Caco-2 (cell line): ENCODE results near the gene TBRG1. TPM values are rescaled to one million over a fixed set of nuclear protein-coding genes. Genes with fewer than 3 reads are reported as not detected.

Experiments used
- BruUV-seq: library from RNA; stranded (reverse); fragments of 400-500 nt; replicated peaks from 2 replicates; lab custom pipeline; 2021; lab: Mats Ljungman, UMichigan
- CTCF ChIA-PET: fragments of 300-600 bp; sonication (Branson Sonifier 250); formaldehyde crosslinking; loops from one replicate; lab custom pipeline; 2022; ENCODE audit warnings: antibody characterized with exemption; lab: Charles Lee
- POLR2A ChIA-PET: fragments of 300-600 bp; sonication (Branson Sonifier 250); formaldehyde crosslinking; loops from one replicate; lab custom pipeline; 2022; ENCODE audit warnings: antibody characterized with exemption; lab: Charles Lee
- DNase-seq, 2 experiments: peaks; one replicate each; pipeline versions ENCODE4 v3.0.0 to v3.0.0-alpha.2; 2020 to 2022
- H3K27me3 ChIP-seq: replicated peaks from 2 replicates; pipeline ENCODE4 v1.6.0; 2011; ENCODE audit warnings: low read length; ENCODE audit not compliant: control insufficient read depth, insufficient read depth
- H3K36me3 ChIP-seq: 2 replicates; pipeline ENCODE4 v1.5.1; 2011; ENCODE audit warnings: low read length; ENCODE audit not compliant: control insufficient read depth, insufficient read depth
- H3K4me1 ChIP-seq: fragments of 250-450 bp; sonication (Bioruptor Pico); 2 replicates; pipeline ENCODE4 v1.5.1; 2020; ENCODE audit warnings: mild to moderate bottlenecking
- H3K4me3 ChIP-seq: 2 replicates; pipeline ENCODE4 v1.5.1; 2011; ENCODE audit warnings: low read depth, mild to moderate bottlenecking, control low read depth, low read length
- H3K9me3 ChIP-seq: fragments of 250-450 bp; sonication (Bioruptor Pico); 2 replicates; pipeline ENCODE4 v1.5.1; 2020; ENCODE audit warnings: mild to moderate bottlenecking, moderate library complexity
- H3K27ac Mint-ChIP-seq: one replicate; pipeline ENCODE4 v1.8.0; 2022; ENCODE audit warnings: mixed read lengths; ENCODE audit not compliant: unreplicated experiment
- H3K27me3 Mint-ChIP-seq: one replicate; pipeline ENCODE4 v1.8.0; 2022; ENCODE audit warnings: mixed read lengths; ENCODE audit not compliant: insufficient read depth, unreplicated experiment
- H3K36me3 Mint-ChIP-seq: one replicate; pipeline ENCODE4 v1.8.0; 2022; ENCODE audit warnings: mild to moderate bottlenecking, mixed read lengths; ENCODE audit not compliant: insufficient read depth, unreplicated experiment
- H3K4me1 Mint-ChIP-seq: one replicate; pipeline ENCODE4 v1.8.0; 2022; ENCODE audit warnings: low read depth, mixed read lengths; ENCODE audit not compliant: unreplicated experiment
- H3K4me3 Mint-ChIP-seq: one replicate; pipeline ENCODE4 v1.8.0; 2022; ENCODE audit warnings: mild to moderate bottlenecking, moderate library complexity, mixed read lengths; ENCODE audit not compliant: unreplicated experiment
- H3K9me3 Mint-ChIP-seq: one replicate; pipeline ENCODE4 v1.8.0; 2022; ENCODE audit warnings: mixed read lengths; ENCODE audit not compliant: unreplicated experiment
- intact Hi-C: fragments of 100-400 bp; cut with micrococcal nuclease; formaldehyde crosslinking; loops from one replicate; pipeline ENCODE4 v1.10.0; 2022; ENCODE audit not compliant: unreplicated experiment
- total RNA-seq: library from RNA; stranded (reverse); gene quantifications from 2 replicates; pipeline ENCODE4 v1.2.3, GENCODE V29; 2022
- TF ChIP-seq, protein P1 (sequence below), 2 experiments: fragments of 200-600 bp in 1 of 2; IDR thresholded peaks; 1 replicate in 1 of 2; 2 replicates in 1 of 2; pipeline versions ENCODE4 v1.5.1 to v1.8.0; 2011 to 2022; ENCODE audit warnings: antibody characterized with exemption in 1 of 2, control low read depth in 1 of 2, inconsistent platforms in 1 of 2, low read depth in 1 of 2, low read length in 1 of 2, mild to moderate bottlenecking in 1 of 2, moderate library complexity in 1 of 2; ENCODE audit not compliant: insufficient read depth in 1 of 2, severe bottlenecking in 1 of 2, unreplicated experiment in 1 of 2

TBRG1 gene
- total RNA-seq, 1 experiment from 2014 or later: 71.5 TPM

DNA sequence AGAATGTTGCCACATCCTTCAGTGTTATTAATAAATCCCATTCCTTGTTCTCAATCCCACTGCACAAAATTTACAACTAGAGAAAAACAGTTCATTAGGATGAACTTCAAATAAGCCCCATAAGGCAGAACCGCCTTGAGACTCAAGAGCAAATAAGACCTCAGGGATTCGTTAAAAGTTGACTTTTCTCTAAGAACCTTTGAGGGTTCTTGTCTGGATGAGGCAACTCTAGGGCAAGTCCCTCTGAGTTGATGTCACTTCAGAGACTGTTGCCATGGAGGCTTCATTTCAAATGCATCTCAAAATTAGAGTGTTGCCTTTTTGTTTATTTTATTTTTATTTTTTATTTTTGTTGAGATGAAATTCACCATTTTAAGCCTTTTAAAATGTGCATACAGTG lies 31.2 kb upstream of the TBRG1 start:
- H3K36me3 ChIP-seq: no peaks in the 10 kb centered on the region
- Mint-ChIP-seq H3K36me3 (no peaks in the 10 kb centered on the region), H3K4me3 (no peak overlapping the region), H3K27me3 (peaks cover 32% of the 10 kb centered on the region), H3K27ac (no peak overlapping the region), H3K9me3 (no peaks in the 10 kb centered on the region), H3K4me1 (no peaks in the 10 kb centered on the region)
- H3K4me3 ChIP-seq: no peak overlapping the region
- intact Hi-C loops: no loop called here
- CTCF ChIA-PET: no interaction called here
- TF ChIP-seq, protein P1, sequence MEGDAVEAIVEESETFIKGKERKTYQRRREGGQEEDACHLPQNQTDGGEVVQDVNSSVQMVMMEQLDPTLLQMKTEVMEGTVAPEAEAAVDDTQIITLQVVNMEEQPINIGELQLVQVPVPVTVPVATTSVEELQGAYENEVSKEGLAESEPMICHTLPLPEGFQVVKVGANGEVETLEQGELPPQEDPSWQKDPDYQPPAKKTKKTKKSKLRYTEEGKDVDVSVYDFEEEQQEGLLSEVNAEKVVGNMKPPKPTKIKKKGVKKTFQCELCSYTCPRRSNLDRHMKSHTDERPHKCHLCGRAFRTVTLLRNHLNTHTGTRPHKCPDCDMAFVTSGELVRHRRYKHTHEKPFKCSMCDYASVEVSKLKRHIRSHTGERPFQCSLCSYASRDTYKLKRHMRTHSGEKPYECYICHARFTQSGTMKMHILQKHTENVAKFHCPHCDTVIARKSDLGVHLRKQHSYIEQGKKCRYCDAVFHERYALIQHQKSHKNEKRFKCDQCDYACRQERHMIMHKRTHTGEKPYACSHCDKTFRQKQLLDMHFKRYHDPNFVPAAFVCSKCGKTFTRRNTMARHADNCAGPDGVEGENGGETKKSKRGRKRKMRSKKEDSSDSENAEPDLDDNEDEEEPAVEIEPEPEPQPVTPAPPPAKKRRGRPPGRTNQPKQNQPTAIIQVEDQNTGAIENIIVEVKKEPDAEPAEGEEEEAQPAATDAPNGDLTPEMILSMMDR (IDR thresholded peaks at IDR 0.05; ENCODE audit: insufficient read depth in 1 of 2, low read depth in 1 of 2, low read length in 1 of 2, severe bottlenecking in 1 of 2, unreplicated experiment in 1 of 2): no peak
- POLR2A ChIA-PET: no interaction called here
- H3K27me3 ChIP-seq: peaks cover 2% of the 10 kb centered on the region; the same call in 1 of the 2 replicates
- no peak for DNase-seq
- 0 out of 2 replicates have a peak, but pooled peaks cover 4% of the 10 kb centered on the region for H3K9me3 ChIP-seq
- no peaks in the 10 kb centered on the region for H3K4me1 ChIP-seq
- no TSS peak for BruUV-seq

DNA sequence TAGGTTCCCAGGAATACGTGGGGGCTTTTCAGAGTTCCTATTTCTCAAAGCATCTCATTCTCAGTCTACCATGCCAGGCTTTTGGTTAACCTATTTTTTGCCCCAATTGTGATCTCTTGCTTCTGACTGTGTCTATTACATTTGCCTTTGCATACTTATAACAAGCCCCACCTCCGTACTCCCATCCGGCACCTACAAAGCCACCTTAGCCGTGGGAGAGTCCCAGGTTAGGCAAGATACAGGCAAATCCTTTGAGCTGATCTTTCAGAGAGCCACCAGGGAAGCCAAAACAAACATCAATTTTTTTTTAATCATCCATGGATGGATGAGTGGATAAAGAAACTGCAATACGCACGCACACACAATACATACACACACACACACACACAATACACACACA lies 30.0 kb upstream of the TBRG1 start:
- Histone ChIP-seq H3K36me3 (no peaks in the 10 kb centered on the region), H3K27me3 (peaks cover 2% of the 10 kb centered on the region; the same call in 1 of the 2 replicates), H3K4me1 (no peaks in the 10 kb centered on the region), H3K4me3 (no peak overlapping the region), H3K9me3 (0 out of 2 replicates have a peak, but pooled peaks cover 4% of the 10 kb centered on the region)
- no peaks in the 10 kb centered on the region for H3K36me3 Mint-ChIP-seq
- BruUV-seq: no TSS peak
- H3K27me3 Mint-ChIP-seq: peaks cover 28% of the 10 kb centered on the region
- H3K9me3 Mint-ChIP-seq: no peaks in the 10 kb centered on the region
- no peak for DNase-seq
- TF ChIP-seq, protein P1 (IDR thresholded peaks at IDR 0.05; ENCODE audit: insufficient read depth in 1 of 2, low read depth in 1 of 2, low read length in 1 of 2, severe bottlenecking in 1 of 2, unreplicated experiment in 1 of 2): no peak
- CTCF ChIA-PET: no interaction called here
- H3K27ac Mint-ChIP-seq: no peak overlapping the region
- H3K4me3 Mint-ChIP-seq: no peak overlapping the region
- no peaks in the 10 kb centered on the region for H3K4me1 Mint-ChIP-seq
- POLR2A ChIA-PET: interaction anchor here (0.6 to 1.7 kb wide), 2 partner anchors 30 to 81 kb away, joined by 4 read pairs; partner anchors contain the start of gene SPA17
- intact Hi-C loops: no loop called here

DNA sequence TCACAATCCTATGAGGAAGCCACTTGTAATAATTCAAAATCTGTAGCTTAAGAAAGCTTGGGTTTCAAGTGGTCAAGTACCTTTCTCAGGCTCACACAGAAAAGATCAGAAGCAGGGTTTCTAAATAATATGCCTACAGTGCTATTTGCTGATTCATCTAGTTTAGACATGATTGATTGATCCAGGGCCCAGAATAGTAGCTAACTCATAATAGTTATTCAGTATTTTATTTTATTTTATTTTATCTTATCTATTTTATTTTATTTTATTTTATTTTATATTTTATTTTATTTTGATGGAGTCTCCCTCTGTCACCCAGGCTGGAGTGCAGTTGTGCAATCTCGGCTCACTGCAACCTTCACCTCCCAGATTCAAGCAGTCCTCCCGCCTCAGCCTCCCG lies 27.4 kb upstream of the TBRG1 start:
- CTCF ChIA-PET: no interaction called here
- intact Hi-C loops: no loop called here
- no peaks in the 10 kb centered on the region for H3K9me3 ChIP-seq
- H3K9me3 Mint-ChIP-seq: no peaks in the 10 kb centered on the region
- no peak overlapping the region for H3K27ac Mint-ChIP-seq
- H3K4me3 Mint-ChIP-seq: no peak overlapping the region
- POLR2A ChIA-PET: no interaction called here
- no peaks in the 10 kb centered on the region for H3K36me3 Mint-ChIP-seq
- DNase-seq: no peak
- H3K27me3 ChIP-seq: no peaks in the 10 kb centered on the region
- H3K4me1 ChIP-seq: no peaks in the 10 kb centered on the region
- H3K27me3 Mint-ChIP-seq: peaks cover 15% of the 10 kb centered on the region
- H3K4me1 Mint-ChIP-seq: no peaks in the 10 kb centered on the region
- BruUV-seq: no TSS peak
- H3K4me3 ChIP-seq: no peak overlapping the region
- TF ChIP-seq, protein P1 (IDR thresholded peaks at IDR 0.05; ENCODE audit: insufficient read depth in 1 of 2, low read depth in 1 of 2, low read length in 1 of 2, severe bottlenecking in 1 of 2, unreplicated experiment in 1 of 2): no peak
- H3K36me3 ChIP-seq: no peaks in the 10 kb centered on the region
